Measurements from ENCODE around the gene C7orf57.
A peak's percentile ranks its signal among the peaks of the same experiment; 100 is the strongest.

C7orf57 gene

GRCh38 chr7:48109848-48110663 is 74.7 kb downstream of the C7orf57 start:
- peak; percentile 62 to 81 for DNase-seq (ENCODE audit: low read depth in 2 of 2)

- DNase-seq (ENCODE audit: low read depth in 2 of 2): no peak
Observed at GRCh38 chr7:48110868-48111267, 75.5 kb downstream of the C7orf57 start.

Data from stimulated activated CD8-positive, alpha-beta memory T cell treated with anti-CD3 and anti-CD28 coated beads, Interleukin-2, amount 100 ng/mL, for 48 hours (primary cell).